Activated CD8-positive, alpha-beta memory T cell treated with anti-CD3 and anti-CD28 coated beads, Interleukin-2, amount 50 U/mL, for 48 hours (primary cell): ENCODE data around the gene TMEM184C.

Source experiments
- DNase-seq: peaks from one replicate; pipeline ENCODE4 v3.0.0-alpha.2; 2020

The TMEM184C gene

GRCh38 chr4:147605499-147605898 is 11.7 kb upstream of the TMEM184C start:
- no peak for DNase-seq

GRCh38 chr4:147607471-147607870 is 9.7 kb upstream of the TMEM184C start:
- DNase-seq: no peak

GRCh38 chr4:147610686-147611085 is 6.5 kb upstream of the TMEM184C start:
- no peak for DNase-seq

- DNase-seq: no peak
Observed at GRCh38 chr4:147616849-147617172, 386 bp upstream of the TMEM184C start.

- no peak for DNase-seq
Observed at GRCh38 chr4:147617841-147618691, 869 bp downstream of the TMEM184C start.

- no peak for DNase-seq
Observed at GRCh38 chr4:147620315-147620714, 3.1 kb downstream of the TMEM184C start.

- no peak for DNase-seq
Observed at GRCh38 chr4:147625733-147626132, 8.5 kb downstream of the TMEM184C start.

- DNase-seq: no peak
Observed at GRCh38 chr4:147626903-147627302, 9.7 kb downstream of the TMEM184C start.

- DNase-seq: no peak
Observed at GRCh38 chr4:147628415-147628814, 11.2 kb downstream of the TMEM184C start.

- DNase-seq: no peak
Observed at GRCh38 chr4:147629783-147630730, 12.9 kb downstream of the TMEM184C start.

- no peak for DNase-seq
Observed at GRCh38 chr4:147633113-147633512, 15.9 kb downstream of the TMEM184C start.

- no peak for DNase-seq
Observed at GRCh38 chr4:147633643-147634042, 16.4 kb downstream of the TMEM184C start.

- DNase-seq: no peak
Observed at GRCh38 chr4:147635348-147635747, 18.2 kb downstream of the TMEM184C start.

- no peak for DNase-seq
Observed at GRCh38 chr4:147638365-147638764, 21.2 kb downstream of the TMEM184C start.

- DNase-seq: no peak
Observed at GRCh38 chr4:147638942-147639341, 21.7 kb downstream of the TMEM184C start.

- no peak for DNase-seq
Observed at GRCh38 chr4:147639388-147639787, 22.2 kb downstream of the TMEM184C start.

- DNase-seq: no peak
Observed at GRCh38 chr4:147640331-147640730, 23.1 kb downstream of the TMEM184C start.

GRCh38 chr4:147643616-147644015 is 26.4 kb downstream of the TMEM184C start:
- DNase-seq: no peak

- DNase-seq: no peak
Observed at GRCh38 chr4:147644471-147644870, 27.3 kb downstream of the TMEM184C start.

- no peak for DNase-seq
Observed at GRCh38 chr4:147645099-147645498, 27.9 kb downstream of the TMEM184C start.

- no peak for DNase-seq
Observed at GRCh38 chr4:147648656-147649055, 31.5 kb downstream of the TMEM184C start.

GRCh38 chr4:147651563-147651962 is 34.4 kb downstream of the TMEM184C start:
- no peak for DNase-seq

GRCh38 chr4:147655639-147656038 is 38.4 kb downstream of the TMEM184C start:
- no peak for DNase-seq

GRCh38 chr4:147658501-147658900 is 41.3 kb downstream of the TMEM184C start:
- DNase-seq: no peak
